GM19351 (cell line): ENCODE data around the gene ZNF534.
"Not testable (repeated sequence)": the region's sequence is repeated elsewhere in the genome, so short reads cannot be mapped to it uniquely, and the experiment has no call there.

Source experiments
- ATAC-seq: cut with Tn5 transposase; IDR thresholded peaks from one replicate; pipeline ENCODE4 v1.9.1; 2021; ENCODE audit warnings: mild to moderate bottlenecking, moderate library complexity; ENCODE audit not compliant: unreplicated experiment

ZNF534 gene

DNA sequence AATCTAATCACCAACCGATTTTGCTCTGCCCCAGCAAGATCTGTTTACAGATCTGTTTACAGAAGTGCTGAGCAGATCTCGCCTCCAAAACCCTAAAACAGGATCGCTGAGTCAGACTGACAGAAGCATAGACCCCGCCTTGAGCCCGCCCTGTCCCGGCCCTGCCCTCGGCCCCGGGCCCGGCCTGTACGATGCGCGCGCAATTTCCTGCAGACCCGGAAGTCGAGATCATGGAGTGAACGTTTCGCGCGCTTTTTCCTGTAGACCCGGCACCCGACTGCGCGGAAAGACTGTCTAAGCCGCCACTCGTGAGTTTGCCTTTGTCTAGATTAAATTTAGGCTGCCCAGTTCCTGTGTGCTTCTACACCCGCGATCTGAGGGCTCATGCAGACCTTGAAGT lies at the start of gene ZNF534:
Gene ZNF534, plus strand, starts transcription at position 212 of the 400 bp plus-strand sequence. CDS start 2,327 bp downstream, outside the sequence.
- ATAC-seq: no peak

DNA sequence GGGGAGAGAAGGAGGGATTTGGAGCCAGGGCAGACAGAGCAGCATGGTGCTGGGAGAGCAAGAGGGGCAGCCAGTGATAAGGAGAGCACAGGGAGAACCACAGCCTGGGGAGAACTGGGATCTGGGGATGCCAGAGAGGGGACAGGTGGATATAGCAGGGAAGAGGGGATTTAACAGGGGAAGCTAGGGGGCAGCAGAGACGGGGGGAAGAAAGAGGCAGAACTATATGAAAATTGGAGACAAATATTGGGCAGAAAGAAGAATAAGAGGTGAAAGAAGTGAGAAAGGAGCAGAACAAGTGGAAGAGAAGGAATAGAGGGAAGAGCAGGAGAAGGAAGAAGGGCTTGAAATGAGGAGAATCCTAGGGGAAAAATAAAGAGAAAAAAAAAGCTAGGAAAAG lies 37.8 kb upstream of the ZNF534 start:
- ATAC-seq: no peak

DNA sequence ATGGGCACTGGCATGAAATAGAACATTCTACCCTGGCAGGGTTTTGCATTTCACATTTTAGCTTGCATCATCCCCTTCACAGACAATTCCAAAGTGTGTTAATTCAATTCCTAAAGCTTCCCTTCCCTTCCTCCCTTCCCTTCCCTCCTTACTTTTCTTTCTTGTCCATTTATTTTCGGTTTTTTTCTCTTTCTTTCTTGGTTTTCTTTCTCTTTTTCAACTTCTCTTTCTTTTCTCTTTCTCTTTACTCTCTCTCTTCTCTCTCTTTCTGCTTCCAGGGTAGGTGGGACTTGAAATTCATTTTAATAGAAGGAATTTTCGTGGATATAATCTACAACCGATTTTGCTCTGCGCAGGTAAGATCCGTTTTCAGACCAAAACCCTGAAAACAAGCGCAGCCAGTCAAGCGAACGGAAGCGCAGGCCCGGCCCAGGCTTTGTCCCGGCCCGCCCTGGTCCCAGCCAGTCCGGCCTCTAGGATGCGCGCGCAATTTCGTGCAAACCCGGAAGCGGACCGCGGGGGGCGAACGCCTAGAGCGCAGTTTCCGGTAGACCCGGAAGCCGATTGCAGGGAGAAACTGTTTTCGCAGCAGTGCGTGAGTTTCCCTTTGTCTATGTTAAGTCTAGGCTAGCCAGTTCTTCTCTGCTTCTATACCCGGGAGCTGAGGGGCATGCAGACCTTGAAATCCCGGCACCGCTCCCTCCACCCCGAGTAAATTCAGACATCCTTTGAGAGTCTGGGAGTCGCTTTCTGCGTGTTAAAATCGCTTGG lies 31.5 kb upstream of the ZNF534 start, which contains the start of gene ZNF528:
Gene ZNF528, plus strand, starts transcription at position 540 of the 771 bp plus-strand sequence. CDS start 4,165 bp downstream, outside the sequence.
- ATAC-seq: peak; percentile 55

DNA sequence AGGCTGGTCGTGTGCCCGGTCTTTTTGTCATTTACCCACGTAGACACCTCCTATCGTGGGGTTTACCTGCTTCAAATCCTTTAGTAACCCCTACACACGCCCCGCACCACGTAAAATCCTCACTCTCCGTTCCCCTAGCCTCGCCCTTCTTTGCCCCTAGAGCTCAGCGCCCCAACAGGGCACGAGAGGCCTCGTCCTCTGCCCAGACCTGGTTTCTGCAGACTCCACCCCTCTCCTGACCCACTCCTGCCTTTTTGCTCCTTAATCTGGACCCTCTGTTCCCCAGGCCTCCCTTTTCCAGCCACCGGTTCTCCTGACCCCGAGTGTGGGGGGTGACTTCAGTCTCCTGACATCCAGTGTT lies 30.9 kb upstream of the ZNF534 start:
- ATAC-seq: no peak

DNA sequence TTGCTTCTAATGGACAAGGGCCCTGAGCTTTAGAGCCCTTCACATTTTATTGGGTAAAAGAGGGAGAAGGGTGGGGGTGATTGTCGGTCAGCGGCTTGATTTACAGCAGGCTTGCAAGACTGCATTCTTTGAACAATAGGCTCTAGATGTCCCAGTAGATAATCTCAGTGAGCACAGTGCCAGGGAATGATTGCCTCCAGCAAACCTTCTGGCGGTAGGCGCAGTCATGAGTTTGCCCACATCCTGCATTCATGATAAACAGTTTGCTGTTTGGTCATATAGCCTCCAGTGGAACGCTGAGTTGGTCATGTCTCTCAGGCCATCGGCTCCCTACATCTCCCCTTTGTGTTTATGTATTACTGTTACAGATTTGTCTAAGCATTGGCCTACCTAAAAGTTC lies 18.7 kb upstream of the ZNF534 start:
- no peak for ATAC-seq

DNA sequence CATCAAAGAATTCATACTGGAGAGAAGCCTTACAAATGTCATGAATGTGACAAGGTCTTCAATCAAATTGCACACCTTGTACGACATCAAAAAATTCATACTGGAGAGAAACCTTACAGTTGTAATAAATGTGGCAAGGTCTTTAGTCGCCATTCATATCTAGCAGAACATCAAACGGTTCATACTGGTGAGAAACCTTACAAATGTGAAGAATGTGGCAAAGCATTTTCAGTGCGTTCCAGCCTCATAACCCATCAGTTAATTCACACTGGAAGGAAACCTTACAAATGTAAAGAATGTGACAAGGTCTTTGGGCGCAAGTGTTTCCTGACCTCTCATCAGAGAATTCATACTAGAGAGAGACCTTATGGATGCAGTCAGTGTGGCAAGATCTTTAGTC lies 13.2 kb upstream of the ZNF534 start:
- ATAC-seq: no peak

DNA sequence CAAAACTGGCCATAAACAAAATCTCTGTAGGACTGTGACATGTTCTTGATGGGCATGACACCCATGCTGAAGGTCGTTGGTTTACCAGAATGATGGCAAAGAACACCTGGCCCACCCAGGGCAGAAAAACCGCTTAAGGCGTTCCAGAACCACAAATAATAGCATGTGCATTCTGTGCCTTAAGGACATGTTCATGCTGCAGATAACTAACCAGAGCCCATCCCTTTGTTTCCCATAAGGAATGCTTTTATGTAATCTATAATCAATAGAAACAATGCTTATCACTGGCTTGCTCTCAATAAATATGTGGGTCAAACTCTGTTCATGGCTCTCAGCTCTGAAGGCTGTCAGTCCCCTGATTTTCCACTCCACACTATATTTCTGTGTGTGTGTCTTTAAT lies 13.2 kb downstream of the ZNF534 start:
- ATAC-seq: no peak

DNA sequence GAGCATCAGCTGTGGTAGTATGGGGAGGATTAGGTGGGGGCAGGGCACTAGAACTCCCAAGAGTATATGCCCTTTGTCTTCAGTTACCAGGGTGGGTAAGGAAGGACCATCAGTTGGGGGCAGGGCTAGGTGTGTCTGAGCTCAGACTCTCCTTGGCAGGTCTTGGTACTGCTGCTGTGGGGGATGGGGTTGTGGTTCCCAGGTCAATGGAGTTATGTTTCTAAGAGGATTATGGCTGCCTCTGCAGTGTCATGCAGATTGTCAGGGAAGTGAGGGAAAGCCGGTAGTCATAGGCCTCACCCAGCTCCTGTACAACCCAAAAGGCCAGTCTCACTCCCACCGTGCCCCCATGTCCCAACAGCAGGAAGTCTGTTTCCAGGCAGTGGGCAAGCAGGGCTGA lies 15.6 kb downstream of the ZNF534 start:
- ATAC-seq: no peak

DNA sequence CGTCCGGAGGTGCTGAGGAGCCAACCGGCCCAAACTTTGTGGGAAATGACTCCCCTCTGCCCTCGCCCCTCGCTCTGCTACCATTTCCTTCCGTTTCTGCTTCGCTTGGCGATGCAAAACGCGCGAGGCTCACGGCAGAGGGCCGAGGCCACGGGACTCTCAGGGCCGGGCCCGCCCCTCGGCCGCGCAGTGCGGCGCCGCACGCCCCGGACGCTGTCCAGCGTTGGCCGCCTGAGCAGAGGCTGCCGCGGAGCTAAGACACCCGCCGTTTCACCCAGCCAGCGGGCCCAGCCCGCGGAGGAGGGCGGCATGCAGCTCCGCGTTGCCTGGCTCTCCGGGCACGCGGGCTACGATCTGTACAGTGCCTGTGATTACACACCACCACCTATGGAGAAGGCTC lies 22.3 kb downstream of the ZNF534 start:
- ATAC-seq: no peak

DNA sequence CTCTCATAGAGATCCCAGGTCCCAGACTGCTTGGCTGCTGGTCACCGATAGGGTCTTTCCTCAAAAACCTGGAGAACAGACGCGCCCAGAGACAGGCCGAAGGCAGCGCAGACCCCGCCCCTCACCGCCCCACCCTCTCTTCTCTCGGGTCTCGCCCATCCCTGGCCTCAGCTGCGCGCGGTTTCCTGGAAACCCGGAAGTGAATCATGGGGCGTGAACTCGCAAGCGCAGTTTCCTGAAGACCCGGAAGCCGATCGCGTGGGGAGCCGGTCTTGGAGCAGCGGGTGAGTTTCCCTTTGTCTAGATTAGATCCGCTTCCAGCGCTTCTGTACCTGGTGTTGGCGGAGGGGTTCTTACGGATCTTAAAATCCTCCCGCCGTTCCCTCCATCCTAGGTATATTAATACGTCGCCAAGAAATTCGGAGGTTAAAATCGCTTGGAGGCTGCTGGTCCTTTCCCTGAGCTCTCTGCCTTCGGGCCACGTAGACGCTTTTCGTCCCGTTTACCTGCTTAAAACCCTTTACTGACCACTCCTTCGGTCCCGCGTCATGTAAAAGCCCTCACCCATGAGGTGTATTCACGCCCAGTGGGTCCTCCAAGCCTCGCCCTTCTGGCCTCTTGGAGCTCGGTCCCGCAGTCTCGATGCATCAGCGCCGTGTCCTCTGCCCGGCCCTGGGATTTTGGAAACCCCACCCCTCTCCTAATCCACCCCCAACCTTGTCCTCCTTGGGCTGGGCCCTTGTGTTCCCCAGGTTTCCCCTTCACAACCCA lies 24.6 kb downstream of the ZNF534 start, which contains the start of gene ZNF578:
Gene ZNF578, plus strand, starts transcription at position 230 of the 771 bp plus-strand sequence. CDS start 48,293 bp downstream, outside the sequence.
- no peak for ATAC-seq

DNA sequence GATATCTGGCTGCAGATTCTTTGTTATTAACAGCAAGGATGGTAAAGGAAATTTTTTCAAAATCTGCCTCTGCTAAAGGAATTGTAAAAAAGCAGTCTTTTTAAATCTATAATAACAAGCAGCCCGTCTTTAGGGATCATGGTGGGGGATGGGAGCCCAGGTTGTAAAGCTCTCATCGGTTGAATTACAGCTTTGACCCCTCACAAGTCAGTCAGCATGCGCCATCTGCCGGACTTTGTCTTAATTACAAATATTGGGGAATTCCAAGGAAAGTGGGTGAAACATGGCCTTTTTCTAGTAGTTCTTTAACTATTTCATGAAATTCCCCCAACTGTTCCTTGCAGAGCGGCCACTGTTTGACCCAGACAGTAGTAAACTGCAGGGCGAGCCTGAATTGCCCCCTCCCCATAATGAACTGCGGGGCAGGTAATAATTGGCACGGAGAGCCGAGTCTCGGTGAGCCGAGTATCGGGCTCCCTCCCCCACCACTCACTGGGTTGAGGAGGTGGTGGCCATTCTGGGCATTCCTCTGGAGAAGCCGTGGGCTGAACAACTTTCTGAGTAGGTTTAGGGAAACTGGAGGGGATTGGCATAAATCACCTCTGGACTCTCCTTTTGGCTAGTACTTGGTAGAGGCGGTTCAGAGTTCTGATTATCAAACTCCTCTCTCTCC lies 36.0 kb downstream of the ZNF534 start:
- no peak for ATAC-seq

DNA sequence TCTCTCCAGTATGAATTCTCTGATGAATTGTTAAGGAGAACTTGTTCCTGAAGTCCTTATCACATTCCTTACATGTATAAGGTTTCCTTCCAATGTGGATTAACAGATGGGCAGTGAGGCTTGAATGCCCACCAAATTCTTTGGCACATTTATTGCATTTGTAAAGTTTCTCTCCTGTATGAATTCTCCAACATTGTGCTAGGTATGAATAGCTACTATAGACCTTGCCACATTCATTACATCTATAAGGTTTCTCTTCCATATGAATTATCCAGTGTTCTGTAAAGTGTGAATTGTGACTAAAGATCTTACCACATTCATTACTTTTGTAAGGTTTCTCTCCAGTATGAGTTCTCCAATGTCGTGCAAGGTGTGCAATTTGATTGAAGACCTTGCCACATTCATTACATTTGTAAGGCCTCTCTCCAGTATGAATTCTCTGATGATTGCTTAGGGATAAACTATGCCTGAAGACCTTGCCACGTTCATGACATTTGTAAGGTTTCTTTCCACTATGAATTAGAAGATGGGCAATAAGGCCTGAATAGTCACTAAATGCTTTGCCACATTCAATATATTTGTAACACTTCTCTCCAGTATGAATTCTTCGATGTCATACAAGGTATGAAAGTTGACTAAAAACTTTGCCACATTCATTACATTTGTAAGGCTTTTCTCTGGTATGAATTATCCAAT lies 44.9 kb downstream of the ZNF534 start:
- ATAC-seq: no peak

DNA sequence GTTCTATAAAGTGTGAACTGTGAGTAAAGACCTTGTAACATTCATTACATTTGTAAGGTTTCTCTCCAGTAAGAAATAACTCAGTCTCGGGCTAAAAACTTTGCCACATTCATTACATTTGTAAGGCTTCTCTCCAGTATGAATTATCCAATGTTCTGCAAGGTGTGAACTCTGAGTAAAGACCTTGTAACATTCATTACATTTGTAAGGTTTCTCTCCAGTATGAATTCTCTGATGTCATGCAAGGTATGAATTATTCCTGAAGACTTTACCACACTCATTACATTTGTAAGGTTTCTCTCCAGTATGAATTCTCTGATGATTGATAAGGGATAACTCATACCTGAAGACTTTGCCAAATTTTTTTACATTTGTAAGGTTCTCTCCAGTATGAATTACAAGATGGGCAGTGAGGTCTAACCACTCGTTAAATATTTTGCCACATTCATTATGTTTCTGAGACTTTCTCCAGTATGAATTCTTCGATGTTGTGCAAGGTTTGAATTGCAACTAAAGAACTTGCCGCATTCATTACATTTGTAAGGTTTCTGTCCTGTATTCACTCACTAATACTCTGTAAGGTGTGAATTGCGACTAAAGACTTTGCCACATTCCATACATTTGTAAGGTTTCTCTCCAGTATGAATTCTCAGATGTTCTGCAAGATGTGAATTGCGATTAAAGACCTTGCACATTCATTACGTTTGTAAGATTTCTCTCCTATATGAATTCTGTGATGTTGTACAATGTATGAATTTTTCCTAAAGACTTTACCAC lies 45.6 kb downstream of the ZNF534 start:
- ATAC-seq: no peak

DNA sequence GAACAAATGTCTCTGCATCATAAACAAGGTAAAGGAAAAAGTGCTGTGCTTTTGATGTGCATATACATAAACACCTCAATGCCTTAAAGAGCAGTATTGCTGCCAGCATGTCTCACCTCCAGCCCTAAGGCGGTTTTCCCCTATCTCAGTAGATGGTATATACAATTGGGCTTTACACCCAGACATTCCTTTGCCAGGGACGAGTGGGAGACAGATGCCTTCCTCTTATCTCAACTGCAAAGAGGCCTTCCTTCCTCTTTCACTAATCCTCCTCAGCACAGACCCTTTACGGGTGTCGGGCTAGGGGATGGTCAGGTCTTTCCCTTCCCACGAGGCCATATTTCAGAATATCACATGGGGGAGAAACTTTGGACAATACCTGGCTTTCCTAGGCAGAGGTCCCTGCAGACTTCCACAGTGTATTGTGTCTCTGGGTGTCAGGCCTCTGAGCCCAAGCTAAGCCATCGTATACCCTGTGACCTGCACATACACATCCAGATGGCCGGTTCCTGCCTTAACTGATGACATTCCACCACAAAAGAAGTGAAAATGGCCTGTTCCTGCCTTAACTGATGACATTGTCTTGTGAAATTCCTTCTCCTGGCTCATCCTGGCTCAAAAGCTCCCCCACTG lies 55.3 kb downstream of the ZNF534 start:
- not testable (repeated sequence) for ATAC-seq

DNA sequence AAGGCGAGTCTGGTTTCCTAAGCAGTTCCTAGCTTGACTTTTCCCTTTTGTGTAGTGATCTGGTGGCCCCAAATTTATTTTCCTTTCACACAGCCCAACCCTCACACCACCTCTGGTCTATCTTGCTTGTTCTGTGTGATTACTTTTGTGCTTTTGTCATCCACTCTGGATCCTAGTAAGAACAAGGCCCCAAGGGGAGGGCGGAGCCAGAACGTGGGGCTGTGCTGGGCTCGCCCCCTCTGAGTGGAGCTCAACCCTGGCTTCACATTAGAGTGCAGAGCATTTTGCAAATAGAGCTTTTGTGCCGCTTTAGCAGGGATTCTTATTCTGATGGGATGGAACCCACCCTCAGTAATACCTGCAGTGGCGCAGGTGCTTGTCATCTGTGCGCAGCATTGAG lies 56.1 kb downstream of the ZNF534 start:
- ATAC-seq: not testable (repeated sequence)

DNA sequence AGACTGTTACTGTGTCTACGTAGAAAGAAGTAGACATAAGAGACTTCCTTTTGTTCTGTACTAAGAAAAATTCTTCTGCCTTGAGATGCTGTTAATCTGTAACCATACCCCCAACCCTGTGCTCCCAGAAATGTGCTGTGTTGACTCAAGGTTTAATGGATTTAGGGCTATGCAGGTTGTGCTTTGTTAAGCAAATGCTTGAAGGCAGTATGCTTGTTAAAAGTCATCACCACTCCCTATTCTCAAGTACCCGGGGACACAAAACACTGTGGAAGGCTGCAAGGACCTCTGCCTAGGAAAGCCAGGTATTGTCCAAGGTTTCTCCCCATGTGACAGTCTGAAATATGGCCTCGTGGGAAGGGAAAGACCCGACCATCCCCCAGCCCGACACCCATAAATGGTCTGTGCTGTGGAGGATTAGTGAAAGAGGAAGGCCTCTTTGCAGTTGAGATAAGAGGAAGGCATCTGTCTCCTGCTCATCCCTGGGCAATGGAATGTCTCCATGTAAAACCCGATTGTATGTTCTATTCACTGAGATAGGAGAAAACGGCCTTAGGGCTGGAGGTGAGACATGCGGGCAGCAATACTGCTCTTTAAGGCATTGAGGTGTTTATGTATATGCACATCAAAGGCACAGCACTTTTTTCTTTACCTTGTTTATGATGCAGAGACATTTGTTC lies 56.8 kb downstream of the ZNF534 start:
- ATAC-seq: not testable (repeated sequence)

DNA sequence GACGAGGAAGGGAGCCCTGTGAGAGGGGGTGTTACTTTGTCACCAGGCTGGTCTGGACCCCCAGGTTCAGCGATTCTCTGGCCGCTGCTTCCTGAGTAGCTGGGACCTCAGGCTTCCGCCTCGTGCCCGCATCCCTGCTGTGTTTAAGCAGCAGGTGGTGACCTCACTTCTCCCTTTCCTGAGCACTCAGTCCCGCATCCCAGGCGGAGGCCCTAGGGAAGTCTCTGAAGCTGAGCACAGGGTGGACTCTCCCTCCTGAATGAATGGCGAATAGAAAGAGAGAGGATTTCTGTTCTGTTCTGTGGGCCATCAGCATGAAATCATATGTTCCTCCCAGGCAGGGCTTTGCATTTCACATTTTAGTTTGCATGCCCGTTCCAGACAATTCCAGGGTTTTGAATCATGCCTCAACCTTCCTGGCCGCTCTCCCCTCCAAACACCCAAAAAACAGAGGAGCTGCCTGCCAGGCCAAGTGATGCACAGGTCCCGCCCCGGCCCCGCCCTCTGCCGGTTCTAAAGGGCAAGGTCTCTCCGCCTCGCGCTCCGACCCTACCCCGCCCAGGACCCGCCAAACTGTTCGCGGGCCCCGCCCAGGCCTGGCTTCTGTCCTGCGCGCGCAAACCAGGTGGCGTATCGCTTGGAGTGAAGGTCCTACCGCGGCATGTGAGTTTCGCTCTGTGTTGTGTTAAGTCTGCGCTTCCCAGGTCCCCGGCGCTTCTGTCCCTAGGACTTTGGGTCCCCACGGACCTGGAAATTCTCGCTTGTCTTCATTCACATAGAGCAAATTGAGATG lies 63.4 kb downstream of the ZNF534 start:
- ATAC-seq: no peak

DNA sequence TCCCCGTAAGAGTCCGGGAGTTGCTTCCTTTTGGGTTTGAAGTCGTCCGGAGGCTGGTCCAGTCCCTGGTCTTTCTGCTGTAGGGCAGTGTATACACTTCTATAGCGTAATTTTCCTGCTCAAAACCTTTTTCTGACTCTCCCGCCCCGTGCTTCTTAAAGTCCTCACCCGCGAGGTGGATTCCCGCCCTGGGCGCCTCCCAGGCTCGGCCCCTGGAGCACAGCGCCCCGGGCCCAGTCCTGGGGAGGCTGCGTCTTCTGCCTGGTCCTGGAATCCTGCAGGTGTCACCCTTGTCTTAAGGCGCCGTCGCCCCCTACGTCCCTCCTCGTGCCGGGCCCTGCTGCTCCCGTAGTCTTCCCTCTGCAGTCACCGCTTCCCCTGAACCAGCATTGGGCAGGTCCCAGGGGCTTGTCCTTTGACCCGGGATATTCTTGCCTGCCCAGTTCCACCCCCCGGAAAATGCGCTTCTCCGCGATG lies 64.1 kb downstream of the ZNF534 start:
- ATAC-seq: no peak
